Measurements from ENCODE around the gene LGALS9. TPM values are rescaled to one million over a fixed set of nuclear protein-coding genes. Genes with fewer than 3 reads are reported as not detected.

The LGALS9 gene
- total RNA-seq, 1 experiment from 2014 or later, result 3.0 TPM

- H3K27me3 ChIP-seq (replicated peaks; ENCODE audit: control insufficient read depth, insufficient read depth, low read length), result no peaks in the 10 kb centered on the region
- Mint-ChIP-seq H3K27ac (ENCODE audit: unreplicated experiment) (no peak overlapping the region), H3K36me3 (ENCODE audit: insufficient read depth, unreplicated experiment) (peaks cover 68% of the 10 kb centered on the region), H3K27me3 (ENCODE audit: insufficient read depth, unreplicated experiment) (no peaks in the 10 kb centered on the region), H3K4me1 (ENCODE audit: low read depth, unreplicated experiment) (peaks cover 6% of the 10 kb centered on the region), H3K9me3 (ENCODE audit: unreplicated experiment) (no peaks in the 10 kb centered on the region), H3K4me3 (ENCODE audit: unreplicated experiment) (no peak overlapping the region)
- H3K4me1 ChIP-seq, result no peaks in the 10 kb centered on the region
- no peak overlapping the region for H3K4me3 ChIP-seq (ENCODE audit: low read depth, low read length)
- no peak for TF ChIP-seq CTCF (IDR thresholded peaks at IDR 0.05; ENCODE audit: insufficient read depth in 1 of 2, low read depth in 1 of 2, low read length in 1 of 2, severe bottlenecking in 1 of 2, unreplicated experiment in 1 of 2)
- H3K9me3 ChIP-seq, result no peaks in the 10 kb centered on the region
- DNase-seq, result no peak
- intact Hi-C loops (cut with micrococcal nuclease; ENCODE audit: unreplicated experiment), result loop anchor here (1.0 to 10.0 kb wide), 5 partner anchors 37 to 219 kb away; no protein-coding TSS in a partner anchor
- no TSS peak for BruUV-seq (replicated peaks)
- POLR2A ChIA-PET, result no interaction called here
- H3K36me3 ChIP-seq (ENCODE audit: control insufficient read depth, insufficient read depth, low read length), result peaks cover 6% of the 10 kb centered on the region
- CTCF ChIA-PET, result interaction anchor here (0.6 to 6.2 kb wide), 14 partner anchors 7 to 314 kb away, joined by 3 to 95 read pairs (median 5); partner anchors contain the start of genes KSR1 and LYRM9
Measured at GRCh38 chr17:27603880-27604794, 26.9 kb upstream of the LGALS9 start.

- BruUV-seq (replicated peaks), result no TSS peak
- Mint-ChIP-seq H3K27ac (ENCODE audit: unreplicated experiment) (no peak overlapping the region), H3K36me3 (ENCODE audit: insufficient read depth, unreplicated experiment) (peaks cover 73% of the 10 kb centered on the region), H3K4me1 (ENCODE audit: low read depth, unreplicated experiment) (peaks cover 6% of the 10 kb centered on the region), H3K27me3 (ENCODE audit: insufficient read depth, unreplicated experiment) (no peaks in the 10 kb centered on the region), H3K4me3 (ENCODE audit: unreplicated experiment) (no peak overlapping the region), H3K9me3 (ENCODE audit: unreplicated experiment) (no peaks in the 10 kb centered on the region)
- H3K4me3 ChIP-seq (ENCODE audit: low read depth, low read length), result no peak overlapping the region
- intact Hi-C loops (cut with micrococcal nuclease; ENCODE audit: unreplicated experiment), result loop anchor here (5.0 to 10.0 kb wide), 2 partner anchors 87 to 221 kb away; no protein-coding TSS in a partner anchor
- H3K9me3 ChIP-seq, result no peaks in the 10 kb centered on the region
- ChIA-PET CTCF (interaction anchor here (1.1 to 3.8 kb wide), 3 partner anchors 35 to 275 kb away, joined by 3 to 30 read pairs (median 3); no protein-coding TSS in a partner anchor), POLR2A (no interaction called here)
- H3K4me1 ChIP-seq, result no peaks in the 10 kb centered on the region
- peaks cover 8% of the 10 kb centered on the region for H3K36me3 ChIP-seq (ENCODE audit: control insufficient read depth, insufficient read depth, low read length)
- H3K27me3 ChIP-seq (replicated peaks; ENCODE audit: control insufficient read depth, insufficient read depth, low read length), result no peaks in the 10 kb centered on the region
- DNase-seq, result no peak
- no peak for TF ChIP-seq CTCF (IDR thresholded peaks at IDR 0.05; ENCODE audit: insufficient read depth in 1 of 2, low read depth in 1 of 2, low read length in 1 of 2, severe bottlenecking in 1 of 2, unreplicated experiment in 1 of 2)
Measured at GRCh38 chr17:27605409-27605808, 25.6 kb upstream of the LGALS9 start.

GRCh38 chr17:27607521-27608091 is 23.4 kb upstream of the LGALS9 start:
- Mint-ChIP-seq H3K27ac (ENCODE audit: unreplicated experiment) (no peak overlapping the region), H3K4me3 (ENCODE audit: unreplicated experiment) (no peak overlapping the region), H3K9me3 (ENCODE audit: unreplicated experiment) (no peaks in the 10 kb centered on the region), H3K27me3 (ENCODE audit: insufficient read depth, unreplicated experiment) (no peaks in the 10 kb centered on the region), H3K4me1 (ENCODE audit: low read depth, unreplicated experiment) (peaks cover 6% of the 10 kb centered on the region), H3K36me3 (ENCODE audit: insufficient read depth, unreplicated experiment) (peaks cover 51% of the 10 kb centered on the region)
- Histone ChIP-seq H3K36me3 (ENCODE audit: control insufficient read depth, insufficient read depth, low read length) (peaks cover 10% of the 10 kb centered on the region), H3K27me3 (replicated peaks; ENCODE audit: control insufficient read depth, insufficient read depth, low read length) (no peaks in the 10 kb centered on the region), H3K9me3 (no peaks in the 10 kb centered on the region), H3K4me3 (ENCODE audit: low read depth, low read length) (no peak overlapping the region), H3K4me1 (no peaks in the 10 kb centered on the region)
- DNase-seq, result no peak
- ChIA-PET CTCF (interaction anchor here (0.7 to 3.2 kb wide), 4 partner anchors 44 to 152 kb away, joined by 3 to 34 read pairs (median 10); partner anchors contain the start of gene KSR1), POLR2A (no interaction called here)
- no TSS peak for BruUV-seq (replicated peaks)
- TF ChIP-seq CTCF (IDR thresholded peaks at IDR 0.05; ENCODE audit: insufficient read depth in 1 of 2, low read depth in 1 of 2, low read length in 1 of 2, severe bottlenecking in 1 of 2, unreplicated experiment in 1 of 2), result no peak
- intact Hi-C loops (cut with micrococcal nuclease; ENCODE audit: unreplicated experiment), result loop anchor here (2.0 to 10.0 kb wide), 4 partner anchors 17 to 273 kb away; no protein-coding TSS in a partner anchor

All from Caco-2 (cell line).